ENCODE results near the gene NMRAL1.

DNA sequence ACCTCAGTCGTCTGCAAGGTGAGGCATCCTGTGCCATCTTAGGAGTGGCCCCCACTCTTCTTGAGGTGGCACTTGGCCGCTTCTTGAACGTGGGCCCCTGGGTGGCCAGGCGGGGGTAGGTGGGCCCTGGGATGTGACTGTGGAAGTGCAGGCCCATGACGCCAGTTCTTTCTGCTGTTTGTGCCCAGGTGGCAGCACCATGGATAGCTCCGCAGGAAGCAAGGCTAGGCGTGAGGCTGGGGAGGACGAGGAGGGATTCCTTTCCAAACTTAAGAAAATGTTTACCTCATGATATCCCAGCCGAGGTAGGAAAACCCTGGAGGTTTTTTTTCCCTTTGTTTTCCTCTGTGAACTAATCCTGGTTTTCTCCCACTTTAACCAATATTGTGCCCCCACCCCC is 19.8 kb downstream of the NMRAL1 start:
- no peak for TF ChIP-seq POLR2A (IDR thresholded peaks at IDR 0.05)
- TF ChIP-seq, protein P1, sequence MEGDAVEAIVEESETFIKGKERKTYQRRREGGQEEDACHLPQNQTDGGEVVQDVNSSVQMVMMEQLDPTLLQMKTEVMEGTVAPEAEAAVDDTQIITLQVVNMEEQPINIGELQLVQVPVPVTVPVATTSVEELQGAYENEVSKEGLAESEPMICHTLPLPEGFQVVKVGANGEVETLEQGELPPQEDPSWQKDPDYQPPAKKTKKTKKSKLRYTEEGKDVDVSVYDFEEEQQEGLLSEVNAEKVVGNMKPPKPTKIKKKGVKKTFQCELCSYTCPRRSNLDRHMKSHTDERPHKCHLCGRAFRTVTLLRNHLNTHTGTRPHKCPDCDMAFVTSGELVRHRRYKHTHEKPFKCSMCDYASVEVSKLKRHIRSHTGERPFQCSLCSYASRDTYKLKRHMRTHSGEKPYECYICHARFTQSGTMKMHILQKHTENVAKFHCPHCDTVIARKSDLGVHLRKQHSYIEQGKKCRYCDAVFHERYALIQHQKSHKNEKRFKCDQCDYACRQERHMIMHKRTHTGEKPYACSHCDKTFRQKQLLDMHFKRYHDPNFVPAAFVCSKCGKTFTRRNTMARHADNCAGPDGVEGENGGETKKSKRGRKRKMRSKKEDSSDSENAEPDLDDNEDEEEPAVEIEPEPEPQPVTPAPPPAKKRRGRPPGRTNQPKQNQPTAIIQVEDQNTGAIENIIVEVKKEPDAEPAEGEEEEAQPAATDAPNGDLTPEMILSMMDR (IDR thresholded peaks at IDR 0.05): no peak

All from ovary (tissue), 3 donors.